NCI-H2196 treated with DMSO at 0.1 percent for 48 hours (cell line): Measurements from ENCODE around the gene HIPK4.

Experiments used
- DNase-seq: peaks from one replicate; lab custom pipeline; 2025; ENCODE audit not compliant: unreplicated experiment; lab: John Stamatoyannopoulos, UW

The HIPK4 gene

GRCh38 chr19:40367577-40368434, 22.2 kb downstream of the HIPK4 start:
- DNase-seq, result no peak

- no peak for DNase-seq
Observed at GRCh38 chr19:40366697-40367561, 23.1 kb downstream of the HIPK4 start.

GRCh38 chr19:40365613-40366401, 24.2 kb downstream of the HIPK4 start:
- DNase-seq, result peak; percentile 45

- DNase-seq, result no peak
Observed at GRCh38 chr19:40365010-40365409, 25.0 kb downstream of the HIPK4 start.

- no peak for DNase-seq
Observed at GRCh38 chr19:40363069-40363468, 26.9 kb downstream of the HIPK4 start.

- no peak for DNase-seq
Observed at GRCh38 chr19:40362160-40362559, 27.8 kb downstream of the HIPK4 start.

- DNase-seq, result no peak
Observed at GRCh38 chr19:40360708-40361241, 29.2 kb downstream of the HIPK4 start.

- DNase-seq, result no peak
Observed at GRCh38 chr19:40360020-40360707, 29.8 kb downstream of the HIPK4 start.

GRCh38 chr19:40358773-40359172, 31.2 kb downstream of the HIPK4 start:
- DNase-seq, result no peak

GRCh38 chr19:40357640-40358039, 32.3 kb downstream of the HIPK4 start:
- DNase-seq, result no peak

- no peak for DNase-seq
Observed at GRCh38 chr19:40356681-40357595, 33.0 kb downstream of the HIPK4 start.

- no peak for DNase-seq
Observed at GRCh38 chr19:40355975-40356680, 33.9 kb downstream of the HIPK4 start.

- no peak for DNase-seq
Observed at GRCh38 chr19:40348961-40349507, 40.9 kb downstream of the HIPK4 start.

GRCh38 chr19:40348125-40348913, 41.7 kb downstream of the HIPK4 start, which contains the start of the genes C19orf47 and PLD3:
C19orf47 (minus strand) TSS chr19:40348397; CDS start chr19:40341857, 6,540 bp downstream.
PLD3 (plus strand) TSS chr19:40348695; CDS start chr19:40366484, 17,789 bp downstream.
- DNase-seq, result peak; percentile 98

- no peak for DNase-seq
Observed at GRCh38 chr19:40344422-40344821, 45.6 kb downstream of the HIPK4 start.

GRCh38 chr19:40342644-40343311, 47.2 kb downstream of the HIPK4 start:
- DNase-seq, result no peak
